IPS-18a (cell line): Measurements from ENCODE around the gene MRPL39.

Source experiments
- H3K27ac ChIP-seq: one replicate; pipeline ENCODE4 v1.5.1; 2013; ENCODE audit warnings: low read length
- H3K27me3 ChIP-seq: one replicate; pipeline ENCODE4 v1.6.1; 2013; ENCODE audit warnings: mild to moderate bottlenecking, low read length; ENCODE audit not compliant: control insufficient read depth, insufficient read depth
- H3K36me3 ChIP-seq: one replicate; pipeline ENCODE4 v1.6.1; 2013; ENCODE audit warnings: low read depth, low read length; ENCODE audit not compliant: control insufficient read depth
- H3K4me1 ChIP-seq: one replicate; pipeline ENCODE4 v1.6.1; 2013; ENCODE audit warnings: low read depth, low read length; ENCODE audit not compliant: control insufficient read depth
- H3K4me3 ChIP-seq: one replicate; pipeline ENCODE4 v1.5.1; 2013; ENCODE audit warnings: low read length
- H3K9ac ChIP-seq: one replicate; pipeline ENCODE4 v1.6.1; 2013; ENCODE audit warnings: mild to moderate bottlenecking, low read length, moderate library complexity
- H3K9me3 ChIP-seq: one replicate; pipeline ENCODE4 v1.6.1; 2013; ENCODE audit warnings: low read depth, low read length; ENCODE audit not compliant: control insufficient read depth

Gene MRPL39

GRCh38 chr21:25556091-25556490 lies 51.2 kb downstream of the MRPL39 start:
- H3K9ac ChIP-seq, result no peak overlapping the region
- no peaks in the 10 kb centered on the region for H3K9me3 ChIP-seq
- H3K4me1 ChIP-seq, result no peaks in the 10 kb centered on the region
- no peak overlapping the region for H3K4me3 ChIP-seq
- H3K36me3 ChIP-seq, result no peaks in the 10 kb centered on the region
- H3K27ac ChIP-seq, result no peak overlapping the region
- peaks cover 7% of the 10 kb centered on the region for H3K27me3 ChIP-seq

GRCh38 chr21:25555492-25555891 lies 51.8 kb downstream of the MRPL39 start:
- no peak overlapping the region for H3K9ac ChIP-seq
- H3K9me3 ChIP-seq, result no peaks in the 10 kb centered on the region
- no peak overlapping the region for H3K4me3 ChIP-seq
- no peaks in the 10 kb centered on the region for H3K4me1 ChIP-seq
- H3K27me3 ChIP-seq, result peaks cover 1% of the 10 kb centered on the region
- no peak overlapping the region for H3K27ac ChIP-seq
- no peaks in the 10 kb centered on the region for H3K36me3 ChIP-seq

GRCh38 chr21:25552856-25553255 lies 54.4 kb downstream of the MRPL39 start:
- H3K36me3 ChIP-seq, result no peaks in the 10 kb centered on the region
- no peaks in the 10 kb centered on the region for H3K4me1 ChIP-seq
- H3K9me3 ChIP-seq, result no peaks in the 10 kb centered on the region
- H3K4me3 ChIP-seq, result no peak overlapping the region
- H3K27me3 ChIP-seq, result no peaks in the 10 kb centered on the region
- no peak overlapping the region for H3K9ac ChIP-seq
- no peak overlapping the region for H3K27ac ChIP-seq

GRCh38 chr21:25551569-25551968 lies 55.7 kb downstream of the MRPL39 start:
- Histone ChIP-seq H3K4me1 (no peaks in the 10 kb centered on the region), H3K4me3 (no peak overlapping the region), H3K9ac (no peak overlapping the region)

GRCh38 chr21:25550352-25551120 lies 56.7 kb downstream of the MRPL39 start:
- Histone ChIP-seq H3K4me1 (no peaks in the 10 kb centered on the region), H3K9me3 (no peaks in the 10 kb centered on the region), H3K27me3 (no peaks in the 10 kb centered on the region), H3K36me3 (no peaks in the 10 kb centered on the region), H3K9ac (no peak overlapping the region), H3K27ac (no peak overlapping the region), H3K4me3 (no peak overlapping the region)

More at GRCh38 chr21:25551569-25551968, 55.7 kb downstream of the MRPL39 start:
- no peak overlapping the region for H3K27ac ChIP-seq
- H3K9me3 ChIP-seq, result no peaks in the 10 kb centered on the region
- H3K27me3 ChIP-seq, result no peaks in the 10 kb centered on the region
- H3K36me3 ChIP-seq, result no peaks in the 10 kb centered on the region

DNA sequence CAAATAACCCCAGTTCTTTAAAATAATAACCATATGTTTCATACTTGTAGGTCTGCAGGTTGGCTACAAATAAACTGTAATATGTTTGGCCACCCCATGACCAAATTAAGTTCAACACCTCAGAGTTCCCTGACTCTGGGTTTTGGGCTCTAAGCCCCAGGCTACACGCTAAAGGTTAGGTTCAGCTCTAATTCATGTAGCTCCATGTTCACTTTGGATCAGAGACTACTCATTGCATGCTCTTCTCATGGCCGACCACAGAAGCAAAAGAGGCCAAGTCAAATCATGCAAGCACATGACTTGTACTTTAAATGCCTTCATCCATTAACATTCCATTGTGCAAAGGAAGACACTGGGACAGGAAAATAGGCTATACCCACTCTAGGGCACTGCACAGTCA lies 66.2 kb downstream of the MRPL39 start:
- no peak overlapping the region for H3K4me3 ChIP-seq
- no peaks in the 10 kb centered on the region for H3K36me3 ChIP-seq
- H3K9ac ChIP-seq, result no peak overlapping the region

DNA sequence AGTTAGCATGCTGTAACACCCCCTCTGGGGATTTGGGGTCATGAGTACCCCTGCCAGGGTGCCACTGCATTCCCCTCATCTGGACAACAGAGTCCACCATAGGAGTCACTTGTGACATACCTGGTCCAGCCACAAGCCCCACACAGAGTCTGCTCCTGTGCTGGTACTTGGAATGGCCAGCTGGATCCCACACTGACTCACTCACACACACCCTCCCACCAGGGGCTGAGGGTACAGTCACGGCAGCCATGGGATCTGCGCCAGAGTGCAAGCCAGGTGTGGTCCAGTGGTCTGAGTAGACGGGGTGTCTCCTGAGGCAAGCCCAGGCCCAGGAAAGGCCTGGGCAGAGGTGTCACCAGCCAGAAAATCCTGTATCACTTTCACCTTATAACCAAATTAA lies 67.7 kb downstream of the MRPL39 start:
- Histone ChIP-seq H3K9ac (no peak overlapping the region), H3K9me3 (no peaks in the 10 kb centered on the region), H3K27ac (no peak overlapping the region), H3K4me1 (no peaks in the 10 kb centered on the region), H3K4me3 (no peak overlapping the region), H3K27me3 (no peaks in the 10 kb centered on the region), H3K36me3 (no peaks in the 10 kb centered on the region)

More for the DNA sequence above, 66.2 kb downstream of the MRPL39 start:
- Histone ChIP-seq H3K9me3 (no peaks in the 10 kb centered on the region), H3K4me1 (no peaks in the 10 kb centered on the region), H3K27ac (no peak overlapping the region), H3K27me3 (no peaks in the 10 kb centered on the region)

DNA sequence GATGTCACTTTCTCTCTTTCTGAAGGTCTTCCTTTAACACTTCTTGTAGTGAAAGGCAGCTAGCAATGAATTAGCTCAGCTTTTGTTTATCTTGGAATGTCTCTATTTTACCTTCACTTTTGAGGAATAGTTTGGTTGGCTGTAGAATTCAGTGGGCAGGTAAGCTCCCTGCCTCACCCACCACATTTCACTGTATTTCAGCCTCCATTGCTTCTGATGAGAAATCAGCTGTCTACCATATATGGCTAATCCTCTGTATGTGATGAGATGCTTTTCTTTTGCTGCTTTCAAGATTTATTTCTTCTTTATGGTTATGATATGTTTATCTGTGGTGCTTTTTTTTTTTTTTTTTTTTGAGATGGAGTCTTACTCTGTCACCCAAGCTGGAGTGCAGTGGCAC lies 70.1 kb downstream of the MRPL39 start:
- Histone ChIP-seq H3K27ac (no peak overlapping the region), H3K36me3 (no peaks in the 10 kb centered on the region), H3K27me3 (no peaks in the 10 kb centered on the region), H3K4me3 (no peak overlapping the region), H3K9me3 (no peaks in the 10 kb centered on the region), H3K4me1 (no peaks in the 10 kb centered on the region), H3K9ac (no peak overlapping the region)

DNA sequence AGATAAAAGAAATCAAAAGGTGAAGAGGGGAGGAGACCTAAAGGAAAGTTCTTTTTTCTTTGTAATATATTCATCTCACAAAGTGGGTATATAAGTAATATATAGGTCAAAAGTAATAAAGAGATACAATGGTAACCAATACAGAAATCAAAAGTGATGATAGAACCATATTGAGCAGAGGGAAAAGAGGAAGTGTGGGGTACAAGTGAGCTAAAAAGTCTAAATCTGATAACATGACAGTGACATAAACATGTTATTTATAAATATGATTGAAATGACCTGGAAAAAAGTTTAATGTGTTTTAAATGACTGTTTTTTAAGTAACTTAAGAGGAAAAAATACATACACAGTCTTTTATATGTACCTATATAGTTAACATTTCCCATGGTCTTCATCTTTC lies 70.5 kb downstream of the MRPL39 start:
- no peaks in the 10 kb centered on the region for H3K4me1 ChIP-seq
- no peak overlapping the region for H3K9ac ChIP-seq
- H3K27ac ChIP-seq, result no peak overlapping the region
- H3K36me3 ChIP-seq, result no peaks in the 10 kb centered on the region
- no peak overlapping the region for H3K4me3 ChIP-seq
- H3K9me3 ChIP-seq, result no peaks in the 10 kb centered on the region
- H3K27me3 ChIP-seq, result no peaks in the 10 kb centered on the region

GRCh38 chr21:25535849-25536248 lies 71.4 kb downstream of the MRPL39 start:
- H3K9ac ChIP-seq, result no peak overlapping the region
- no peaks in the 10 kb centered on the region for H3K36me3 ChIP-seq
- H3K27ac ChIP-seq, result no peak overlapping the region
- no peaks in the 10 kb centered on the region for H3K4me1 ChIP-seq
- H3K27me3 ChIP-seq, result no peaks in the 10 kb centered on the region
- H3K9me3 ChIP-seq, result no peaks in the 10 kb centered on the region
- no peak overlapping the region for H3K4me3 ChIP-seq
